ENCODE data around the gene ZNF512. TPM values are rescaled to one million over a fixed set of nuclear protein-coding genes. Genes with fewer than 3 reads are reported as not detected.
"Not testable (repeated sequence)": the region's sequence is repeated elsewhere in the genome, so short reads cannot be mapped to it uniquely, and the experiment has no call there.

The ZNF512 gene
- polyA plus RNA-seq, 1 donor: 36.7 TPM

- H3K9me3 ChIP-seq (ENCODE audit: control insufficient read depth, low read depth, low read length); DNase-seq; H3K4me1 ChIP-seq (ENCODE audit: control insufficient read depth, insufficient read depth, low read length); H3K27ac ChIP-seq (ENCODE audit: low read length); H3K27me3 ChIP-seq (ENCODE audit: control insufficient read depth, insufficient read depth, low read length); H3K4me3 ChIP-seq (ENCODE audit: low read length): not testable (repeated sequence)
- H3K36me3 ChIP-seq (ENCODE audit: control insufficient read depth, insufficient read depth, low read length): peaks cover 33% of the 10 kb centered on the region
- no CpG with 5 or more reads among the region's 2 CpGs for WGBS (ENCODE audit: insufficient coverage, low lambda C conversion rate)
Observed at GRCh38 chr2:27630257-27630656, 47.4 kb downstream of the ZNF512 start.

GRCh38 chr2:27634291-27634690 is 51.4 kb downstream of the ZNF512 start:
- Histone ChIP-seq H3K4me3 (ENCODE audit: low read length) (no peak overlapping the region), H3K9me3 (ENCODE audit: control insufficient read depth, low read depth, low read length) (no peaks in the 10 kb centered on the region), H3K36me3 (ENCODE audit: control insufficient read depth, insufficient read depth, low read length) (peaks cover 62% of the 10 kb centered on the region), H3K27ac (ENCODE audit: low read length) (no peak overlapping the region), H3K27me3 (ENCODE audit: control insufficient read depth, insufficient read depth, low read length) (no peaks in the 10 kb centered on the region), H3K4me1 (ENCODE audit: control insufficient read depth, insufficient read depth, low read length) (no peaks in the 10 kb centered on the region)
- 92% methylated on average over 1 of the region's 2 CpGs for WGBS (ENCODE audit: insufficient coverage, low lambda C conversion rate)
- no peak for DNase-seq

- no CpG with 5 or more reads among the region's 5 CpGs for whole genome bisulfite sequencing (ENCODE audit: insufficient coverage, low lambda C conversion rate)
- Histone ChIP-seq H3K27ac (ENCODE audit: low read length) (no peak overlapping the region), H3K27me3 (ENCODE audit: control insufficient read depth, insufficient read depth, low read length) (no peaks in the 10 kb centered on the region), H3K9me3 (ENCODE audit: control insufficient read depth, low read depth, low read length) (no peaks in the 10 kb centered on the region), H3K4me3 (ENCODE audit: low read length) (no peak overlapping the region), H3K36me3 (ENCODE audit: control insufficient read depth, insufficient read depth, low read length) (peaks cover 74% of the 10 kb centered on the region), H3K4me1 (ENCODE audit: control insufficient read depth, insufficient read depth, low read length) (no peaks in the 10 kb centered on the region)
- DNase-seq: no peak
Observed at GRCh38 chr2:27636766-27637165, 53.9 kb downstream of the ZNF512 start.

GRCh38 chr2:27638037-27638637 is 55.3 kb downstream of the ZNF512 start:
- no CpG with 5 or more reads among the region's 3 CpGs for WGBS (ENCODE audit: insufficient coverage, low lambda C conversion rate)
- no peak overlapping the region for H3K4me3 ChIP-seq (ENCODE audit: low read length)
- no peak for DNase-seq
- H3K27me3 ChIP-seq (ENCODE audit: control insufficient read depth, insufficient read depth, low read length): no peaks in the 10 kb centered on the region
- peaks cover 70% of the 10 kb centered on the region for H3K36me3 ChIP-seq (ENCODE audit: control insufficient read depth, insufficient read depth, low read length)
- no peaks in the 10 kb centered on the region for H3K4me1 ChIP-seq (ENCODE audit: control insufficient read depth, insufficient read depth, low read length)
- H3K9me3 ChIP-seq (ENCODE audit: control insufficient read depth, low read depth, low read length): no peaks in the 10 kb centered on the region
- no peak overlapping the region for H3K27ac ChIP-seq (ENCODE audit: low read length)

- Histone ChIP-seq H3K4me3 (ENCODE audit: low read length) (no peak overlapping the region), H3K36me3 (ENCODE audit: control insufficient read depth, insufficient read depth, low read length) (peaks cover 69% of the 10 kb centered on the region), H3K27me3 (ENCODE audit: control insufficient read depth, insufficient read depth, low read length) (no peaks in the 10 kb centered on the region), H3K9me3 (ENCODE audit: control insufficient read depth, low read depth, low read length) (no peaks in the 10 kb centered on the region), H3K27ac (ENCODE audit: low read length) (no peak overlapping the region), H3K4me1 (ENCODE audit: control insufficient read depth, insufficient read depth, low read length) (no peaks in the 10 kb centered on the region)
- no peak for DNase-seq
- WGBS (ENCODE audit: insufficient coverage, low lambda C conversion rate): 77% methylated on average over 3 of the region's 3 CpGs
Observed at GRCh38 chr2:27638709-27639108, 55.9 kb downstream of the ZNF512 start.

GRCh38 chr2:27640722-27641245 is 57.9 kb downstream of the ZNF512 start:
- H3K27ac ChIP-seq (ENCODE audit: low read length): no peak overlapping the region
- no peak overlapping the region for H3K4me3 ChIP-seq (ENCODE audit: low read length)
- peaks cover 59% of the 10 kb centered on the region for H3K36me3 ChIP-seq (ENCODE audit: control insufficient read depth, insufficient read depth, low read length)
- WGBS (ENCODE audit: insufficient coverage, low lambda C conversion rate): no CpG with 5 or more reads among the region's 2 CpGs
- DNase-seq: no peak
- no peaks in the 10 kb centered on the region for H3K4me1 ChIP-seq (ENCODE audit: control insufficient read depth, insufficient read depth, low read length)
- no peaks in the 10 kb centered on the region for H3K9me3 ChIP-seq (ENCODE audit: control insufficient read depth, low read depth, low read length)
- H3K27me3 ChIP-seq (ENCODE audit: control insufficient read depth, insufficient read depth, low read length): no peaks in the 10 kb centered on the region

GRCh38 chr2:27645197-27645596 is 62.4 kb downstream of the ZNF512 start:
- Histone ChIP-seq H3K27ac (ENCODE audit: low read length) (no peak overlapping the region), H3K9me3 (ENCODE audit: control insufficient read depth, low read depth, low read length) (no peaks in the 10 kb centered on the region), H3K4me3 (ENCODE audit: low read length) (no peak overlapping the region), H3K36me3 (ENCODE audit: control insufficient read depth, insufficient read depth, low read length) (peaks cover 51% of the 10 kb centered on the region), H3K4me1 (ENCODE audit: control insufficient read depth, insufficient read depth, low read length) (no peaks in the 10 kb centered on the region), H3K27me3 (ENCODE audit: control insufficient read depth, insufficient read depth, low read length) (no peaks in the 10 kb centered on the region)
- DNase-seq: no peak

- Histone ChIP-seq H3K4me1 (ENCODE audit: control insufficient read depth, insufficient read depth, low read length) (no peaks in the 10 kb centered on the region), H3K27ac (ENCODE audit: low read length) (no peak overlapping the region), H3K4me3 (ENCODE audit: low read length) (no peak overlapping the region), H3K36me3 (ENCODE audit: control insufficient read depth, insufficient read depth, low read length) (peaks cover 52% of the 10 kb centered on the region), H3K27me3 (ENCODE audit: control insufficient read depth, insufficient read depth, low read length) (no peaks in the 10 kb centered on the region), H3K9me3 (ENCODE audit: control insufficient read depth, low read depth, low read length) (no peaks in the 10 kb centered on the region)
- DNase-seq: no peak
Observed at GRCh38 chr2:27647289-27647688, 64.4 kb downstream of the ZNF512 start.

GRCh38 chr2:27647737-27648136 is 64.9 kb downstream of the ZNF512 start:
- H3K27ac ChIP-seq (ENCODE audit: low read length): no peak overlapping the region
- peaks cover 53% of the 10 kb centered on the region for H3K36me3 ChIP-seq (ENCODE audit: control insufficient read depth, insufficient read depth, low read length)
- no peak for DNase-seq
- H3K27me3 ChIP-seq (ENCODE audit: control insufficient read depth, insufficient read depth, low read length): no peaks in the 10 kb centered on the region
- WGBS (ENCODE audit: insufficient coverage, low lambda C conversion rate): no CpG with 5 or more reads among the region's 4 CpGs
- H3K9me3 ChIP-seq (ENCODE audit: control insufficient read depth, low read depth, low read length): no peaks in the 10 kb centered on the region
- H3K4me1 ChIP-seq (ENCODE audit: control insufficient read depth, insufficient read depth, low read length): no peaks in the 10 kb centered on the region
- H3K4me3 ChIP-seq (ENCODE audit: low read length): no peak overlapping the region

GRCh38 chr2:27651056-27651455 is 68.2 kb downstream of the ZNF512 start:
- peaks cover 70% of the 10 kb centered on the region for H3K36me3 ChIP-seq (ENCODE audit: control insufficient read depth, insufficient read depth, low read length)

GRCh38 chr2:27652341-27652740 is 69.5 kb downstream of the ZNF512 start:
- Histone ChIP-seq H3K36me3 (ENCODE audit: control insufficient read depth, insufficient read depth, low read length) (peaks cover 76% of the 10 kb centered on the region), H3K27me3 (ENCODE audit: control insufficient read depth, insufficient read depth, low read length) (no peaks in the 10 kb centered on the region), H3K27ac (ENCODE audit: low read length) (no peak overlapping the region), H3K4me1 (ENCODE audit: control insufficient read depth, insufficient read depth, low read length) (no peaks in the 10 kb centered on the region), H3K9me3 (ENCODE audit: control insufficient read depth, low read depth, low read length) (no peaks in the 10 kb centered on the region), H3K4me3 (ENCODE audit: low read length) (no peak overlapping the region)
- no peak for DNase-seq

More at GRCh38 chr2:27651056-27651455, 68.2 kb downstream of the ZNF512 start:
- Histone ChIP-seq H3K27me3 (ENCODE audit: control insufficient read depth, insufficient read depth, low read length) (no peaks in the 10 kb centered on the region), H3K27ac (ENCODE audit: low read length) (no peak overlapping the region), H3K4me3 (ENCODE audit: low read length) (no peak overlapping the region), H3K9me3 (ENCODE audit: control insufficient read depth, low read depth, low read length) (no peaks in the 10 kb centered on the region), H3K4me1 (ENCODE audit: control insufficient read depth, insufficient read depth, low read length) (no peaks in the 10 kb centered on the region)
- no peak for DNase-seq
- 80% methylated on average over 2 of the region's 4 CpGs for WGBS (ENCODE audit: insufficient coverage, low lambda C conversion rate)

All from large intestine (tissue), 3 donors.